ENCODE data around the gene VPS18.

Gene VPS18

DNA sequence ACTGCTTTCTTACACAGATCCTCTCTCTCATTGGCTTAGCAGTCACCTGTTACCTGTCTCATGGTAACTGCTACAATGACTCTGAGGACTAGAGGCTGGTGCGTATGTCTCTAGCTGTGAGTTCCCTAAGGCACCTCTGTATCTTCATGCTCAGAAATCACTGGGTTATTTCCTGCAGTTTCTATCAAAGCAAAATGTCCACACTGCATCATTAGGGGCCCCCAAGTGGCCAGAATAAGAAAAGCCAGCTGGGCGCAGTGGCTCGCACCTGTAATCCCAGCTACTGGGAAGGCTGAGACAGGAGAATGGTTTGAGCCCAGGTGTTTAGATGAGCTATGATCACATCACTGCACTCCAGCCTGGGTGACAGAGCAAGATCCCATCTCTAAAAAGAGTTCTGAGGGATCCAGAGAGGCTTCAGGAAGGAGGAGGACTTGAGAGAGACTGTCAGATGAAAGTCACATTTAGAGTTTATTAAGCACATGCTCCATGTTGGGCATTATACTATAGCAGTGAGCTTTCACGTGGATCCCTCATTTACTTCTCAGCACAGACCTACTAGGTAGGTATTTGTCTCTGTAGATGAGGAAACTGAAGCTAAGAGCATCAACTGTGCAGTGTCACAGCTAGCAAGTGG, 2.3 kb upstream of the VPS18 start:
- Histone ChIP-seq H3K4me3 (ENCODE audit: low read length) (no peak overlapping the region), H2AFZ (ENCODE audit: low read depth, low read length) (no peak overlapping the region; the same call in 1 of the 2 replicates), H3K4me2 (ENCODE audit: low read length) (no peak overlapping the region), H3K27ac (ENCODE audit: low read length) (no peak overlapping the region), H3K79me2 (ENCODE audit: low read length) (peaks cover 19% of the 10 kb centered on the region), H3K9me3 (ENCODE audit: insufficient read depth, low read length) (no peaks in the 10 kb centered on the region), H3K4me1 (ENCODE audit: low read length) (peaks cover 11% of the 10 kb centered on the region), H3K9ac (ENCODE audit: low read length) (no peak overlapping the region), H3K27me3 (ENCODE audit: low read depth, low read length) (peaks cover 4% of the 10 kb centered on the region; the same call in 1 of the 2 replicates), H3K36me3 (replicated peaks; ENCODE audit: low read depth, low read length) (no peaks in the 10 kb centered on the region), H4K20me1 (ENCODE audit: insufficient read depth, low read length) (no peaks in the 10 kb centered on the region)
- TF ChIP-seq EZH2phosphoT487 (IDR thresholded peaks at IDR 0.05; ENCODE audit: low read depth), result no peak
- peak; percentile 75 for TF ChIP-seq CTCF (IDR thresholded peaks at IDR 0.05; ENCODE audit: low read depth, low read length)

DNA sequence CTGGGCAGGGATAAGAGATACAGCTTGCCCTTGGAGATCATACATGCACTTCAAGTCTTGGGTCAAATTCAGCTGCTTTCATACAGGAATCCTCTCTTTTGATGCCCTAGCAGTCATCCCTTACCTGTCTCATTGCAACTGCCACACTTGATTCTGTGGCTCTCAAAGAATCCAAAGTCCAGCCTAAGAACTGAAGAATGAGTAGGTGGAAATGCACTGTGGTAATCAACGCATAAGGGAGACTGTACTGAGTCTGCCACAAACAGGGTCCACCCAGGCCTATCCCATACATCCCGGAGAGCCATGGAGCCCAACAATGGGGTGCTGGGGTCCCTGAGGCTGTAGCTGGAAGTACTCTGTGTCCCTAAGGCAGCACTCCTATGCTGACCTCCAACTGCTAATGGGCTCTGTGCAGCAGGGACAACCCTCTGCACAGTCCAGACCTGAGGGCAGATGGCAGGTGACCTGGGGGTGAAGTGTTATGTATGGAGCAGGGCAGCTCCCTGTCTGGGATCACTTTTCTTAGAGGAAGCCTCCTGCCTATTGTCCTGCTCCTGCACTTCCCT, 1.7 kb upstream of the VPS18 start:
- H3K4me1 ChIP-seq (ENCODE audit: low read length), result peaks cover 11% of the 10 kb centered on the region
- no peak overlapping the region for H2AFZ ChIP-seq (ENCODE audit: low read depth, low read length)
- peaks cover 19% of the 10 kb centered on the region for H3K79me2 ChIP-seq (ENCODE audit: low read length)
- no peak overlapping the region for H3K27ac ChIP-seq (ENCODE audit: low read length)
- no peak overlapping the region for H3K4me2 ChIP-seq (ENCODE audit: low read length)
- no peak for TF ChIP-seq EZH2phosphoT487 (IDR thresholded peaks at IDR 0.05; ENCODE audit: low read depth)
- no peak for TF ChIP-seq CTCF (IDR thresholded peaks at IDR 0.05; ENCODE audit: low read depth, low read length)
- no peaks in the 10 kb centered on the region for H3K36me3 ChIP-seq (replicated peaks; ENCODE audit: low read depth, low read length)
- H3K4me3 ChIP-seq (ENCODE audit: low read length), result no peak overlapping the region
- no peaks in the 10 kb centered on the region for H3K9me3 ChIP-seq (ENCODE audit: insufficient read depth, low read length)
- H4K20me1 ChIP-seq (ENCODE audit: insufficient read depth, low read length), result no peaks in the 10 kb centered on the region
- peaks cover 4% of the 10 kb centered on the region; the same call in 1 of the 2 replicates for H3K27me3 ChIP-seq (ENCODE audit: low read depth, low read length)
- no peak overlapping the region for H3K9ac ChIP-seq (ENCODE audit: low read length)

- TF ChIP-seq EZH2phosphoT487 (IDR thresholded peaks at IDR 0.05; ENCODE audit: low read depth) (no peak), CTCF (IDR thresholded peaks at IDR 0.05; ENCODE audit: low read depth, low read length) (no peak)
- Histone ChIP-seq H3K79me2 (ENCODE audit: low read length) (peaks cover 19% of the 10 kb centered on the region), H3K27ac (ENCODE audit: low read length) (no peak overlapping the region), H3K9me3 (ENCODE audit: insufficient read depth, low read length) (no peaks in the 10 kb centered on the region), H3K36me3 (replicated peaks; ENCODE audit: low read depth, low read length) (no peaks in the 10 kb centered on the region), H3K9ac (ENCODE audit: low read length) (no peak overlapping the region), H3K4me3 (ENCODE audit: low read length) (0 out of 2 replicates have a peak overlapping the region, but pooled peaks have one; percentile 74), H4K20me1 (ENCODE audit: insufficient read depth, low read length) (no peaks in the 10 kb centered on the region), H2AFZ (ENCODE audit: low read depth, low read length) (peak overlapping the region; percentile 81; the same call in 1 of the 2 replicates), H3K4me1 (ENCODE audit: low read length) (peaks cover 11% of the 10 kb centered on the region), H3K4me2 (ENCODE audit: low read length) (peak overlapping the region; percentile 78; the same call in 1 of the 2 replicates), H3K27me3 (ENCODE audit: low read depth, low read length) (peaks cover 4% of the 10 kb centered on the region; the same call in 1 of the 2 replicates)
Observed at GRCh38 chr15:40893019-40893670, 1.1 kb upstream of the VPS18 start.

Measured in OCI-LY3 (cell line).